Fibroblast of lung (primary cell): ENCODE results near the gene C2CD4A. TPM values are rescaled to one million over a fixed set of nuclear protein-coding genes. Genes with fewer than 3 reads are reported as not detected.

Source experiments
- DNase-seq, 2 donors: peaks; one replicate each; pipeline versions ENCODE4 v3.0.0 to v3.0.0-alpha.2; 2010; ENCODE audit warnings: low read depth in 2 of 2
- H2AFZ ChIP-seq: 2 replicates; pipeline ENCODE4 v1.5.1; 2012; ENCODE audit warnings: low read length, control low read depth, inconsistent platforms
- H3K27ac ChIP-seq: 2 replicates; pipeline ENCODE4 v1.5.1; 2011; ENCODE audit warnings: low read length, control low read depth; ENCODE audit not compliant: insufficient read depth
- H3K27me3 ChIP-seq: 2 replicates; pipeline ENCODE4 v1.5.1; 2011; ENCODE audit warnings: mild to moderate bottlenecking, low read length; ENCODE audit not compliant: control insufficient read depth, insufficient read depth
- H3K36me3 ChIP-seq: 2 replicates; pipeline ENCODE4 v1.5.1; 2011; ENCODE audit warnings: low read length; ENCODE audit not compliant: control insufficient read depth, insufficient read depth
- H3K4me1 ChIP-seq: 2 replicates; pipeline ENCODE4 v1.5.1; 2011; ENCODE audit warnings: low read length; ENCODE audit not compliant: control insufficient read depth, insufficient read depth; ENCODE audit errors: extremely low read depth
- H3K4me2 ChIP-seq: 2 replicates; pipeline ENCODE4 v1.5.1; 2011; ENCODE audit warnings: low read length, control low read depth; ENCODE audit not compliant: insufficient read depth; ENCODE audit errors: extremely low read depth
- H3K4me3 ChIP-seq, 4 experiments: fragments of 200-600 bp in 1 of 4; sonication (generic) in 1 of 4; replicated peaks in 1 of 4; 2 replicates each; pipeline ENCODE4 v1.5.1; 2011 to 2016; ENCODE audit warnings: low read length in 4 of 4, low read depth in 3 of 4, mild to moderate bottlenecking in 3 of 4, control low read depth in 2 of 4, inconsistent platforms in 1 of 4, mixed read lengths in 1 of 4; ENCODE audit not compliant: insufficient read depth in 1 of 4; ENCODE audit errors: control extremely low read depth in 1 of 4
- H3K79me2 ChIP-seq: 2 replicates; pipeline ENCODE4 v1.5.1; 2012; ENCODE audit warnings: mild to moderate bottlenecking, low read length, inconsistent platforms; ENCODE audit not compliant: control insufficient read depth, insufficient read depth
- H3K9ac ChIP-seq: 2 replicates; pipeline ENCODE4 v1.5.1; 2011; ENCODE audit warnings: mild to moderate bottlenecking, low read length, control low read depth; ENCODE audit not compliant: insufficient read depth
- H3K9me3 ChIP-seq: 2 replicates; pipeline ENCODE4 v1.5.1; 2012; ENCODE audit warnings: low read depth, low read length; ENCODE audit not compliant: control insufficient read depth, insufficient read depth
- H4K20me1 ChIP-seq: 2 replicates; pipeline ENCODE4 v1.5.1; 2011; ENCODE audit warnings: low read length; ENCODE audit not compliant: control insufficient read depth, insufficient read depth; ENCODE audit errors: extremely low read depth
- EZH2 ChIP-seq: IDR thresholded peaks from 2 replicates; pipeline ENCODE4 v1.5.1; 2012; ENCODE audit warnings: low read length, control low read depth, mild to moderate bottlenecking; ENCODE audit errors: missing control alignments
- polyA plus RNA-seq, 2 donors: library from polyadenylated mRNA; depleted of rRNA in 1 of 2; stranded (reverse) in 1 of 2; unstranded in 1 of 2; fragments of >200 nt; gene quantifications; 2 replicates each; pipeline ENCODE4 v1.2.1, GENCODE V29; 2011 to 2012; ENCODE audit warnings: missing spikeins in 1 of 2
- total RNA-seq: library from RNA; depleted of rRNA; stranded (reverse); fragments of >200 nt; gene quantifications from 2 replicates; pipeline ENCODE4 v1.2.1, GENCODE V29; 2014
- TF ChIP-seq, protein P1 (sequence below), 2 donors: IDR thresholded peaks in 1 of 2; conservative IDR thresholded peaks in 1 of 2; 1 replicate in 1 of 2; 2 replicates in 1 of 2; pipeline ENCODE4 v1.5.1; 2011 to 2012; ENCODE audit warnings: low read length in 2 of 2, control low read depth in 1 of 2, inconsistent platforms in 1 of 2, low read depth in 1 of 2, mild to moderate bottlenecking in 1 of 2

The C2CD4A gene
- total and polyA plus RNA-seq, 2 donors (not counting 1 experiment from before 2014, with no cell fraction given): not detected

DNA sequence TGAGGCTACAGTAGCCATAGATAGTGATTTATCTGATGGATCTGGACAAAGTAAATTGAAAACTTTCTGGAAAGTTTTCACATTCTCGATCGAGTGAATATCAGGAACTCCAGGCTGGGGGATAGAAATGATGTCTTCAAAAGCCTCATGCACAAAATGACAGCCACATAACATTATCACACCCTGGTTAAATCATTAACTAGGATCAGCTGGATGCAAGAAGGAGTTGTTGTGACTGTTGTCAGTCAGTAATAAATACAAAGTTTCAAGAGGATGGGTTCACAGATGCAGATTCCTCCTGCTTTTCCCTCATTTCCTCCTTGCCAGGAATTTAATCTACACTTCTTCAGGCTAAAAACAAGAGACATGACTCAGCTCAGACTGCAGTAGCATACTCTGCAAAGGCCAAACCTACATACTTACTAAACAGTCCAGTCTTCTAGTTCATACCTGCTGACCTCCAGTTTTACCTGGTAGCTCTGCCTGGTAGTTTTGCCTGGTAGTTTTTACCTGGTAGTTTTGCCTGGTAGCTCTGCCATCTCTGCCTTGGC lies 40.9 kb downstream of the C2CD4A start:
- Histone ChIP-seq H3K27ac (no peak overlapping the region), H3K79me2 (no peaks in the 10 kb centered on the region), H2AFZ (no peak overlapping the region), H3K4me1 (peaks cover 5% of the 10 kb centered on the region), H4K20me1 (no peaks in the 10 kb centered on the region), H3K9ac (no peak overlapping the region), H3K4me3 (no peak overlapping the region), H3K36me3 (no peaks in the 10 kb centered on the region), H3K9me3 (no peaks in the 10 kb centered on the region), H3K4me2 (no peak overlapping the region), H3K27me3 (no peaks in the 10 kb centered on the region)
- TF ChIP-seq, protein P1, sequence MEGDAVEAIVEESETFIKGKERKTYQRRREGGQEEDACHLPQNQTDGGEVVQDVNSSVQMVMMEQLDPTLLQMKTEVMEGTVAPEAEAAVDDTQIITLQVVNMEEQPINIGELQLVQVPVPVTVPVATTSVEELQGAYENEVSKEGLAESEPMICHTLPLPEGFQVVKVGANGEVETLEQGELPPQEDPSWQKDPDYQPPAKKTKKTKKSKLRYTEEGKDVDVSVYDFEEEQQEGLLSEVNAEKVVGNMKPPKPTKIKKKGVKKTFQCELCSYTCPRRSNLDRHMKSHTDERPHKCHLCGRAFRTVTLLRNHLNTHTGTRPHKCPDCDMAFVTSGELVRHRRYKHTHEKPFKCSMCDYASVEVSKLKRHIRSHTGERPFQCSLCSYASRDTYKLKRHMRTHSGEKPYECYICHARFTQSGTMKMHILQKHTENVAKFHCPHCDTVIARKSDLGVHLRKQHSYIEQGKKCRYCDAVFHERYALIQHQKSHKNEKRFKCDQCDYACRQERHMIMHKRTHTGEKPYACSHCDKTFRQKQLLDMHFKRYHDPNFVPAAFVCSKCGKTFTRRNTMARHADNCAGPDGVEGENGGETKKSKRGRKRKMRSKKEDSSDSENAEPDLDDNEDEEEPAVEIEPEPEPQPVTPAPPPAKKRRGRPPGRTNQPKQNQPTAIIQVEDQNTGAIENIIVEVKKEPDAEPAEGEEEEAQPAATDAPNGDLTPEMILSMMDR (conservative IDR thresholded peaks at IDR 0.05 in 1 of 2, IDR thresholded peaks at IDR 0.05 in 1 of 2; ENCODE audit: low read depth in 1 of 2, low read length in 2 of 2): no peak
- TF ChIP-seq EZH2: no peak
- peak in 1 of 2 donors; percentile 39 for DNase-seq

GRCh38 chr15:62108411-62108810 lies 41.6 kb downstream of the C2CD4A start:
- no peaks in the 10 kb centered on the region for H3K36me3 ChIP-seq
- H3K27me3 ChIP-seq: no peaks in the 10 kb centered on the region
- H3K79me2 ChIP-seq: no peaks in the 10 kb centered on the region
- H3K9me3 ChIP-seq: no peaks in the 10 kb centered on the region
- no peak overlapping the region for H3K4me2 ChIP-seq
- DNase-seq: no peak
- no peak overlapping the region for H3K4me3 ChIP-seq
- H3K27ac ChIP-seq: no peak overlapping the region
- peaks cover 5% of the 10 kb centered on the region for H3K4me1 ChIP-seq
- no peaks in the 10 kb centered on the region for H4K20me1 ChIP-seq
- TF ChIP-seq, protein P1 (conservative IDR thresholded peaks at IDR 0.05 in 1 of 2, IDR thresholded peaks at IDR 0.05 in 1 of 2; ENCODE audit: low read depth in 1 of 2, low read length in 2 of 2): no peak
- no peak for TF ChIP-seq EZH2
- H2AFZ ChIP-seq: no peak overlapping the region
- no peak overlapping the region for H3K9ac ChIP-seq

DNA sequence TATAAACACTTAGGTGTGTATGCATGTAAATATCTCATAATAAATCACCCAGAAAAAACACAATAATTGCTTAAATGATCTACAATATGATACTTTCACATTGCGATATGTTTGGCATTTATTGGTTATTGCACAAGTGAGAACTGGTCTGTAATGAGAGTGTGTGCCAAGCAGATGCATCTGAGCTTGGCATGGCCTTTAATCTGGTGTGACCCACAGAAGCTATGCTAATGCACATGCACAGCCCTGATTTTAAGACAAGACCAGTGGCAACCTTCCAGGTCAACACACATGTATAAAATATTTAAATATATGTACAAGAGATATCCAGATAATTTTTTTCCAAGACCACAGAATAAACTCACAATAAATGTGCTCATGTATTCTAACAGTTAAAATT lies 42.7 kb downstream of the C2CD4A start:
- no peaks in the 10 kb centered on the region for H4K20me1 ChIP-seq
- no peak overlapping the region for H3K4me3 ChIP-seq
- no peaks in the 10 kb centered on the region for H3K27me3 ChIP-seq
- no peak overlapping the region for H3K27ac ChIP-seq
- no peaks in the 10 kb centered on the region for H3K36me3 ChIP-seq
- H3K79me2 ChIP-seq: no peaks in the 10 kb centered on the region
- no peak overlapping the region for H3K9ac ChIP-seq
- no peaks in the 10 kb centered on the region for H3K9me3 ChIP-seq
- H2AFZ ChIP-seq: no peak overlapping the region
- no peak for DNase-seq
- H3K4me1 ChIP-seq: peaks cover 5% of the 10 kb centered on the region
- no peak overlapping the region for H3K4me2 ChIP-seq
- TF ChIP-seq, protein P1 (conservative IDR thresholded peaks at IDR 0.05 in 1 of 2, IDR thresholded peaks at IDR 0.05 in 1 of 2; ENCODE audit: low read depth in 1 of 2, low read length in 2 of 2): no peak
- TF ChIP-seq EZH2: no peak
